KMS-11 (cell line): Measurements from ENCODE around the gene EZR.
"Not testable (repeated sequence)": the region's sequence is repeated elsewhere in the genome, so short reads cannot be mapped to it uniquely, and the experiment has no call there.

ENCODE experiments used
- H2AFZ ChIP-seq: fragments of 200-600 bp; sonication (generic); 2 replicates; pipeline ENCODE4 v1.6.1; 2016; ENCODE audit warnings: antibody characterized with exemption, mixed run types, low read depth
- H3K27ac ChIP-seq: fragments of 200-600 bp; sonication (generic); 2 replicates; pipeline ENCODE4 v1.6.1; 2016; ENCODE audit warnings: mild to moderate bottlenecking, mixed run types
- H3K27me3 ChIP-seq: fragments of 200-600 bp; sonication (generic); 2 replicates; pipeline ENCODE4 v1.6.1; 2017; ENCODE audit warnings: mild to moderate bottlenecking, low read depth, mixed run types, moderate library complexity; ENCODE audit not compliant: insufficient read depth
- H3K36me3 ChIP-seq: fragments of 200-600 bp; sonication (generic); 2 replicates; pipeline ENCODE4 v1.6.1; 2017; ENCODE audit warnings: mild to moderate bottlenecking, mixed run types; ENCODE audit not compliant: insufficient read depth
- H3K4me1 ChIP-seq: fragments of 200-600 bp; sonication (generic); 2 replicates; pipeline ENCODE4 v1.6.1; 2016; ENCODE audit warnings: mild to moderate bottlenecking, low read depth, mixed run types; ENCODE audit not compliant: poor library complexity, severe bottlenecking
- H3K4me2 ChIP-seq: fragments of 200-600 bp; sonication (generic); 2 replicates; pipeline ENCODE4 v1.7.0; 2016; ENCODE audit warnings: mild to moderate bottlenecking, mixed run types
- H3K4me3 ChIP-seq: fragments of 200-600 bp; sonication (generic); IDR thresholded peaks from 2 replicates; pipeline ENCODE4 v1.6.1; 2017; ENCODE audit warnings: low read depth, low read length, mixed read lengths; ENCODE audit not compliant: insufficient read depth
- H3K79me2 ChIP-seq: fragments of 200-600 bp; sonication (generic); 2 replicates; pipeline ENCODE4 v1.6.1; 2016; ENCODE audit warnings: low read depth, mixed run types; ENCODE audit not compliant: insufficient read depth
- H3K9ac ChIP-seq: fragments of 200-600 bp; sonication (generic); 2 replicates; pipeline ENCODE4 v1.6.1; 2016; ENCODE audit warnings: mild to moderate bottlenecking, mixed run types
- H4K20me1 ChIP-seq: fragments of 200-600 bp; sonication (generic); 2 replicates; pipeline ENCODE4 v1.6.1; 2016; ENCODE audit warnings: mild to moderate bottlenecking, mixed run types; ENCODE audit not compliant: insufficient read depth
- CTCF ChIP-seq: fragments of 200-600 bp; sonication (generic); conservative IDR thresholded peaks from 2 replicates; pipeline ENCODE4 v1.6.1; 2017; ENCODE audit warnings: low read depth, mild to moderate bottlenecking, antibody characterized with exemption, low read length, moderate library complexity, mixed read lengths

Gene EZR

GRCh38 chr6:158825038-158825950 is 6.1 kb upstream of the EZR start:
- no peak for TF ChIP-seq CTCF
- Histone ChIP-seq H4K20me1 (no peaks in the 10 kb centered on the region), H2AFZ (no peak overlapping the region), H3K27me3 (no peaks in the 10 kb centered on the region), H3K4me1 (peaks cover 14% of the 10 kb centered on the region), H3K27ac (no peak overlapping the region), H3K4me2 (no peak overlapping the region), H3K9ac (no peak overlapping the region), H3K79me2 (no peaks in the 10 kb centered on the region), H3K36me3 (no peaks in the 10 kb centered on the region), H3K4me3 (no peak overlapping the region)

- not testable (repeated sequence) for H3K9ac ChIP-seq, H2AFZ ChIP-seq, H3K36me3 ChIP-seq, H4K20me1 ChIP-seq, H3K27me3 ChIP-seq, H3K27ac ChIP-seq, H3K4me2 ChIP-seq, H3K4me3 ChIP-seq, H3K79me2 ChIP-seq
- H3K4me1 ChIP-seq, result peaks cover 23% of the 10 kb centered on the region
Measured at GRCh38 chr6:158823616-158824015, 4.4 kb upstream of the EZR start.

- no peak for TF ChIP-seq CTCF
- H3K4me3 ChIP-seq, result no peak overlapping the region
Measured at GRCh38 chr6:158819977-158820622, 932 bp upstream of the EZR start.

GRCh38 chr6:158818581-158819212 is 471 bp downstream of the EZR start:
- Histone ChIP-seq H3K4me1 (peaks cover 42% of the 10 kb centered on the region), H3K36me3 (peaks cover 3% of the 10 kb centered on the region; the same call in 1 of the 2 replicates), H3K9ac (peak overlapping the region; percentile 86), H3K27me3 (no peaks in the 10 kb centered on the region), H2AFZ (peak overlapping the region; percentile 98; the same call in 1 of the 2 replicates), H3K79me2 (peaks cover 43% of the 10 kb centered on the region), H3K4me3 (no peak overlapping the region), H4K20me1 (peaks cover 40% of the 10 kb centered on the region), H3K27ac (peak overlapping the region; percentile 92), H3K4me2 (no peak overlapping the region)
- TF ChIP-seq CTCF, result no peak

More at GRCh38 chr6:158819977-158820622, 932 bp upstream of the EZR start:
- Histone ChIP-seq H3K27me3 (no peaks in the 10 kb centered on the region), H2AFZ (peak overlapping the region; percentile 98), H3K9ac (peak overlapping the region; percentile 86), H3K79me2 (peaks cover 29% of the 10 kb centered on the region), H3K36me3 (no peaks in the 10 kb centered on the region), H3K27ac (peak overlapping the region; percentile 92; the same call in 1 of the 2 replicates), H4K20me1 (peaks cover 26% of the 10 kb centered on the region), H3K4me2 (peak overlapping the region; percentile 44; the same call in 1 of the 2 replicates), H3K4me1 (peaks cover 28% of the 10 kb centered on the region)
